PC-3 (cell line): Measurements from ENCODE around the gene MEIOSIN. TPM values are rescaled to one million over a fixed set of nuclear protein-coding genes. Genes with fewer than 3 reads are reported as not detected.

Source experiments
- ATAC-seq: fragments of 200-7000 bp; cut with Tn5 transposase; 2 replicates; pipeline ENCODE4 v1.9.1; 2020; ENCODE audit warnings: mild to moderate bottlenecking, moderate library complexity
- BruUV-seq: library from RNA; stranded (reverse); fragments of 400-500 nt; replicated peaks from 2 replicates; lab custom pipeline; 2021; lab: Mats Ljungman, UMichigan
- CTCF ChIA-PET: fragments of 300-600 bp; sonication (Branson Sonifier 250); formaldehyde crosslinking; loops from one replicate; lab custom pipeline; 2022; ENCODE audit warnings: antibody characterized with exemption; lab: Charles Lee
- POLR2A ChIA-PET: fragments of 300-600 bp; sonication (Branson Sonifier 250); formaldehyde crosslinking; loops from one replicate; lab custom pipeline; 2022; ENCODE audit warnings: antibody characterized with exemption; ENCODE audit not compliant: unreplicated experiment; lab: Charles Lee
- DNase-seq: peaks from one replicate; pipeline ENCODE4 v3.0.0-alpha.2; 2015
- H2AFZ ChIP-seq: fragments of 300-600 bp; sonication (generic); 2 replicates; pipeline ENCODE4 v1.6.0; 2016; ENCODE audit warnings: antibody characterized with exemption, low read length
- H3F3A ChIP-seq: fragments of 300-600 bp; sonication (generic); one replicate; pipeline ENCODE4 v1.6.0; 2017; ENCODE audit warnings: antibody characterized with exemption, low read length, control low read depth, mild to moderate bottlenecking; ENCODE audit not compliant: unreplicated experiment
- H3K27ac ChIP-seq: fragments of 300-600 bp; sonication (generic); 2 replicates; pipeline ENCODE4 v1.5.1; 2016; ENCODE audit warnings: mild to moderate bottlenecking, low read length
- H3K27me3 ChIP-seq: fragments of 300-600 bp; sonication (generic); 2 replicates; pipeline ENCODE4 v1.6.1; 2016; ENCODE audit warnings: low read length, mixed read lengths
- H3K36me3 ChIP-seq: fragments of 300-600 bp; sonication (generic); 2 replicates; pipeline ENCODE4 v1.6.1; 2016; ENCODE audit warnings: low read depth, mixed run types, low read length, mixed read lengths
- H3K4me1 ChIP-seq: fragments of 300-600 bp; sonication (generic); 2 replicates; pipeline ENCODE4 v1.5.1; 2016; ENCODE audit warnings: low read length; ENCODE audit not compliant: insufficient read depth
- H3K4me2 ChIP-seq: fragments of 300-600 bp; sonication (generic); 2 replicates; pipeline ENCODE4 v1.6.0; 2016; ENCODE audit warnings: low read length
- H3K4me3 ChIP-seq: fragments of 300-600 bp; sonication (generic); 2 replicates; pipeline ENCODE4 v1.5.1; 2016; ENCODE audit warnings: mild to moderate bottlenecking, low read length, mixed read lengths
- H3K79me2 ChIP-seq: fragments of 300-600 bp; sonication (generic); 2 replicates; pipeline ENCODE4 v1.6.1; 2017; ENCODE audit warnings: low read length, mixed read lengths
- H3K9ac ChIP-seq: fragments of 300-600 bp; sonication (generic); 2 replicates; pipeline ENCODE4 v1.6.0; 2016; ENCODE audit warnings: mild to moderate bottlenecking, low read length
- H3K9me2 ChIP-seq: fragments of 300-600 bp; sonication (generic); replicated peaks from 2 replicates; pipeline ENCODE4 v1.6.1; 2016; ENCODE audit warnings: mixed run types, low read length, mixed read lengths
- H3K9me3 ChIP-seq: fragments of 300-600 bp; sonication (generic); 2 replicates; pipeline ENCODE4 v1.6.1; 2016; ENCODE audit warnings: low read length, mixed read lengths
- H4K20me1 ChIP-seq: fragments of 300-600 bp; sonication (generic); 2 replicates; pipeline ENCODE4 v1.6.1; 2016; ENCODE audit warnings: low read length, mixed read lengths
- CTCF ChIP-seq: fragments of 300-600 bp; sonication (generic); conservative IDR thresholded peaks from 2 replicates; pipeline ENCODE4 v1.5.1; 2017; ENCODE audit warnings: antibody characterized with exemption, low read depth, mild to moderate bottlenecking, low read length
- EZH2 ChIP-seq: fragments of 300-600 bp; sonication (generic); IDR thresholded peaks from one replicate; pipeline ENCODE4 v1.6.1; 2017; ENCODE audit warnings: antibody characterized with exemption, mild to moderate bottlenecking, low read length; ENCODE audit not compliant: unreplicated experiment
- EZH2phosphoT487 ChIP-seq: fragments of 300-600 bp; sonication (generic); IDR thresholded peaks from 2 replicates; pipeline ENCODE4 v1.6.1; 2018; ENCODE audit warnings: mild to moderate bottlenecking, antibody characterized with exemption, low read length, borderline replicate concordance
- intact Hi-C: fragments of 100-400 bp; cut with micrococcal nuclease; formaldehyde crosslinking; loops from 2 replicates; pipeline ENCODE4 v1.9.0; 2023
- total RNA-seq: library from RNA; depleted of rRNA; stranded (reverse); fragments of >200 nt; gene quantifications from 2 replicates; pipeline ENCODE4 v1.2.3, GENCODE V29; 2014

Gene MEIOSIN
- total RNA-seq, 1 experiment from 2014 or later, result not detected

- intact Hi-C loops, result no loop called here
- Histone ChIP-seq H3K27ac (no peak overlapping the region), H3K27me3 (no peaks in the 10 kb centered on the region), H4K20me1 (no peaks in the 10 kb centered on the region), H3K9ac (no peak overlapping the region), H2AFZ (no peak overlapping the region), H3F3A (no peaks in the 10 kb centered on the region), H3K4me3 (no peak overlapping the region), H3K4me1 (peaks cover 6% of the 10 kb centered on the region; the same call in 1 of the 2 replicates), H3K4me2 (no peak overlapping the region), H3K9me3 (no peaks in the 10 kb centered on the region), H3K9me2 (no peaks in the 10 kb centered on the region), H3K79me2 (peaks cover 16% of the 10 kb centered on the region), H3K36me3 (peaks cover 8% of the 10 kb centered on the region; the same call in 1 of the 2 replicates)
- CTCF ChIA-PET, result interaction anchor here (0.6 kb wide), 1 partner anchor 70 kb away, joined by 6 read pairs; no protein-coding TSS in a partner anchor
- TF ChIP-seq EZH2phosphoT487 (no peak), CTCF (no peak), EZH2 (no peak)
- DNase-seq, result no peak
- POLR2A ChIA-PET, result interaction anchor here (0.5 to 0.6 kb wide), 5 partner anchors 14 to 190 kb away, joined by 3 to 8 read pairs (median 3); no protein-coding TSS in a partner anchor
- ATAC-seq, result no peak
- BruUV-seq, result no TSS peak
Measured at GRCh38 chr19:45793178-45793564, 59.9 kb downstream of the MEIOSIN start.

GRCh38 chr19:45793876-45794275, 60.6 kb downstream of the MEIOSIN start:
- Histone ChIP-seq H3K9me3 (no peaks in the 10 kb centered on the region), H3K4me2 (no peak overlapping the region), H3K27me3 (no peaks in the 10 kb centered on the region), H3K79me2 (peaks cover 16% of the 10 kb centered on the region), H3K4me1 (peaks cover 6% of the 10 kb centered on the region; the same call in 1 of the 2 replicates), H2AFZ (no peak overlapping the region), H4K20me1 (no peaks in the 10 kb centered on the region), H3K9me2 (no peaks in the 10 kb centered on the region), H3K9ac (no peak overlapping the region), H3K27ac (no peak overlapping the region), H3F3A (no peaks in the 10 kb centered on the region), H3K36me3 (peaks cover 7% of the 10 kb centered on the region; the same call in 1 of the 2 replicates), H3K4me3 (no peak overlapping the region)
- no peak for TF ChIP-seq EZH2
- TF ChIP-seq CTCF, result no peak
- TF ChIP-seq EZH2phosphoT487, result no peak
- ChIA-PET CTCF (no interaction called here), POLR2A (no interaction called here)
- ATAC-seq (no peak), DNase-seq (no peak)
- intact Hi-C loops, result no loop called here
- BruUV-seq, result no TSS peak

- CTCF ChIA-PET, result no interaction called here
- no peaks in the 10 kb centered on the region for H3K9me2 ChIP-seq
Measured at GRCh38 chr19:45794627-45795026, 61.4 kb downstream of the MEIOSIN start.

More at GRCh38 chr19:45794627-45795026, 61.4 kb downstream of the MEIOSIN start:
- Histone ChIP-seq H3K9ac (no peak overlapping the region), H3K4me1 (peaks cover 6% of the 10 kb centered on the region; the same call in 1 of the 2 replicates), H3K27ac (no peak overlapping the region), H3K9me3 (no peaks in the 10 kb centered on the region), H2AFZ (no peak overlapping the region), H3K27me3 (no peaks in the 10 kb centered on the region), H3K4me3 (no peak overlapping the region), H3K79me2 (peaks cover 16% of the 10 kb centered on the region), H3K36me3 (no peaks in the 10 kb centered on the region), H4K20me1 (no peaks in the 10 kb centered on the region), H3K4me2 (no peak overlapping the region), H3F3A (no peaks in the 10 kb centered on the region)
- POLR2A ChIA-PET, result no interaction called here
- intact Hi-C loops, result no loop called here
- no peak for DNase-seq
- BruUV-seq, result no TSS peak
- TF ChIP-seq EZH2, result no peak
- TF ChIP-seq CTCF, result no peak
- TF ChIP-seq EZH2phosphoT487, result no peak
- no peak for ATAC-seq
